Gastrocnemius medialis (tissue), 4 donors: ENCODE measurements around the gene ACSL6.

Experiments used
- POLR2A ChIP-seq, 2 donors: fragments of 450-650 bp; IDR thresholded peaks; one replicate each; pipeline ENCODE4 v1.6.1; 2017; ENCODE audit warnings: antibody characterized with exemption in 2 of 2, mild to moderate bottlenecking in 2 of 2, moderate library complexity in 2 of 2
- TF ChIP-seq, protein P1 (sequence below), 5 experiments: fragments of 450-650 bp in 3 of 5; fragments of 200-600 bp in 2 of 5; sonication (generic) in 2 of 5; IDR thresholded peaks in 4 of 5; conservative IDR thresholded peaks in 1 of 5; 1 replicate in 4 of 5; 2 replicates in 1 of 5; pipeline ENCODE4 v1.5.1; 2016 to 2019; ENCODE audit warnings: antibody characterized with exemption in 5 of 5, mild to moderate bottlenecking in 3 of 5, moderate library complexity in 3 of 5

DNA sequence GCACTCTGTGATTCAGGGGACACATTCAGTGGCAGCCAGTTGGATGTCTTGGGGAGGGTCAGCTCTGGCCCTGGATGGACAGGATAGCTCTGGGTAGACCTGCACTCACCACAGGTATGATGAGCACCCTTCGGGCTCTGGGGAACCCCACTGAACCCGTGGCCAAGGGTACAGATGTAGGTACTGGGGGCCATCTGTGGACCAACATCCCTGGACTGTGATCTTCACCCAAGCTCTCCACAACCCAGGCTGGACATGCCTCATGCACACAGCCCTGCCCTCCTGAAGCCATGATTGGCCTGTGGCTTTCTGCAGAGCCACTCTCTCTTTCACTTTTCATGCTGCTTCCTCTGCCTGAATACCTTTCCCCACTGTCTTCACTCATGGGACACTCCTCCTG is 15.6 kb upstream of the ACSL6 start:
- TF ChIP-seq, protein P1, sequence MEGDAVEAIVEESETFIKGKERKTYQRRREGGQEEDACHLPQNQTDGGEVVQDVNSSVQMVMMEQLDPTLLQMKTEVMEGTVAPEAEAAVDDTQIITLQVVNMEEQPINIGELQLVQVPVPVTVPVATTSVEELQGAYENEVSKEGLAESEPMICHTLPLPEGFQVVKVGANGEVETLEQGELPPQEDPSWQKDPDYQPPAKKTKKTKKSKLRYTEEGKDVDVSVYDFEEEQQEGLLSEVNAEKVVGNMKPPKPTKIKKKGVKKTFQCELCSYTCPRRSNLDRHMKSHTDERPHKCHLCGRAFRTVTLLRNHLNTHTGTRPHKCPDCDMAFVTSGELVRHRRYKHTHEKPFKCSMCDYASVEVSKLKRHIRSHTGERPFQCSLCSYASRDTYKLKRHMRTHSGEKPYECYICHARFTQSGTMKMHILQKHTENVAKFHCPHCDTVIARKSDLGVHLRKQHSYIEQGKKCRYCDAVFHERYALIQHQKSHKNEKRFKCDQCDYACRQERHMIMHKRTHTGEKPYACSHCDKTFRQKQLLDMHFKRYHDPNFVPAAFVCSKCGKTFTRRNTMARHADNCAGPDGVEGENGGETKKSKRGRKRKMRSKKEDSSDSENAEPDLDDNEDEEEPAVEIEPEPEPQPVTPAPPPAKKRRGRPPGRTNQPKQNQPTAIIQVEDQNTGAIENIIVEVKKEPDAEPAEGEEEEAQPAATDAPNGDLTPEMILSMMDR (IDR thresholded peaks at IDR 0.05 in 4 of 5, conservative IDR thresholded peaks at IDR 0.05 in 1 of 5): no peak
- TF ChIP-seq POLR2A (IDR thresholded peaks at IDR 0.05): no peak
